ENCODE measurements around the gene CERKL. TPM values are rescaled to one million over a fixed set of nuclear protein-coding genes. Genes with fewer than 3 reads are reported as not detected.

CERKL gene
- total and polyA plus RNA-seq, 2 of the 13 experiments (the other 11 are each of a cell fraction or from before 2014, with no cell fraction given): not detected

DNA sequence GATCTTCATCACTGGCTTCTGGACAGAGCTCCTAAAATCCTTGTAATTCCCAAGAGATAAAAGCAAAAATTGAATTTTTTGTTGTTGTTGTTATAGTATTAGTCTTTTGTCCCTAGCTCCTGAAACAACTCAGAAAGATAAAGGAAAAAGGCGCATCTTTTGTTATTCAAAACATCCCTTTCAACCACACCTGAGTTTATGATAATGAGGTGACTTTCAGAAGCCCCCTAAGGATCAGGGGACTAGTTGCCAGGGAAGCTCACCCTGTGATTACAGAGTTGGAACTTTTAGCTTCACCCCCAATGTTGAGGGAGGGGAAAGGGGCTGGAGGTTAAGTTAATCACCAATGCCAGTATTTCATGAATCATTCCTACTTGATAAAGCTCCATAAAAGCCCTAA lies 10.3 kb upstream of the CERKL start:
- no peaks in the 10 kb centered on the region for H3K36me3 ChIP-seq (replicated peaks in 1 of 2; ENCODE audit: control insufficient read depth in 1 of 2, insufficient read depth in 2 of 2, low read length in 2 of 2)
- WGBS (ENCODE audit: low lambda C conversion rate): 7% methylated on average over 1 of the region's 1 CpG
- BruUV-seq (replicated peaks): no TSS peak
- no peaks in the 10 kb centered on the region for H3K4me1 ChIP-seq (ENCODE audit: insufficient read depth, low read length)
- no peak for FAIRE-seq
- H3K27ac ChIP-seq (ENCODE audit: extremely low read length, insufficient read depth, low read length): no peak overlapping the region
- H3K27me3 ChIP-seq (ENCODE audit: control insufficient read depth in 1 of 2, insufficient read depth in 2 of 2, low read length in 2 of 2): no peaks in the 10 kb centered on the region
- H3K9ac ChIP-seq (ENCODE audit: insufficient read depth, low read depth, low read length): no peak overlapping the region
- no peak for ATAC-seq
- ChIA-PET CTCF (ENCODE audit: low intra/inter-chr PET ratio, low total read pairs) (no interaction called here), POLR2A (no interaction called here)
- H3K4me3 ChIP-seq (replicated peaks in 1 of 3; ENCODE audit: insufficient read depth in 1 of 3, low read depth in 2 of 3, low read length in 3 of 3): no peak overlapping the region
- H4K20me1 ChIP-seq (ENCODE audit: insufficient read depth, low read length): no peaks in the 10 kb centered on the region
- in situ Hi-C loops (cut with HindIII; ENCODE audit: extremely low pct_ligation_motif_present, low pct_unique_long_range_greater_than_20kb) (no loop called here), intact Hi-C loops (cut with micrococcal nuclease; ENCODE audit: unreplicated experiment) (no loop called here)
- DNase-seq (ENCODE audit: low spot score): no peak
- H3K79me2 ChIP-seq (ENCODE audit: insufficient read depth, low read length): no peaks in the 10 kb centered on the region
- no peak overlapping the region for H2AFZ ChIP-seq (ENCODE audit: low read length)
- H3K9me3 ChIP-seq (ENCODE audit: low read length): no peaks in the 10 kb centered on the region
- TF ChIP-seq EEA1 (CRISPR knock-in tag; IDR thresholded peaks at IDR 0.05; ENCODE audit: borderline replicate concordance) (no peak), WIZ (CRISPR knock-in tag; IDR thresholded peaks at IDR 0.05) (no peak), JUNB (CRISPR knock-in tag; IDR thresholded peaks at IDR 0.05; ENCODE audit: borderline replicate concordance) (no peak), CENPT (CRISPR knock-in tag; IDR thresholded peaks at IDR 0.05; ENCODE audit: low read depth) (no peak), PRPF4 (IDR thresholded peaks at IDR 0.05; ENCODE audit: low read depth, low read length, poor library complexity, severe bottlenecking) (no peak), ZNF260 (CRISPR knock-in tag; IDR thresholded peaks at IDR 0.05; ENCODE audit: borderline replicate concordance, low read depth) (no peak), FLYWCH1 (CRISPR knock-in tag; IDR thresholded peaks at IDR 0.05) (no peak), RBM39 (IDR thresholded peaks at IDR 0.05; ENCODE audit: low read depth, low read length, poor library complexity, severe bottlenecking) (no peak), KLF11 (CRISPR knock-in tag; IDR thresholded peaks at IDR 0.05) (no peak)
- no peak overlapping the region for H3K4me2 ChIP-seq (ENCODE audit: low read depth, low read length)

DNA sequence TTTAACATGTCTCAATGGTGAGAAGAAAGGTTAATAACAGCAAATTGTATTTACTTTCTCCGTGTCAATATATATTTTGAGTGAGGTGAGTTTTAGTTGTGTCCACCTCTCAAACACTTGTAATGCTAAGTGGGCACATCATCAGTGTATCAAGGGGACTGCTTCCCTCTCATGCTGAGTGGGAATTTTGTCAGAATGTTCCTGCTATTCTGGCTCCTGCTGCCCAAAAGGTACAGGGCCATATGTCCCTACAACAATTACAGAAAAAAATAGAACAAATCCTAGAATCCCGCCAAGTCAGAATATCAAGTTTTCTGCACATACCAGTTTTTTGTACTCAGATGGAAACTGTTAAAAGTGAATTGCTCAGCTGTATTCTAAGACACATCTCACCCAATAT lies 5.4 kb upstream of the CERKL start:
- no peak overlapping the region for H2AFZ ChIP-seq (ENCODE audit: low read length)
- in situ Hi-C loops (cut with HindIII; ENCODE audit: extremely low pct_ligation_motif_present, low pct_unique_long_range_greater_than_20kb): no loop called here
- ATAC-seq (no peak), DNase-seq (ENCODE audit: low spot score) (no peak), FAIRE-seq (no peak)
- H3K4me3 ChIP-seq (replicated peaks in 1 of 3; ENCODE audit: insufficient read depth in 1 of 3, low read depth in 2 of 3, low read length in 3 of 3): no peak overlapping the region
- no TSS peak for BruUV-seq (replicated peaks)
- CTCF ChIA-PET (ENCODE audit: low intra/inter-chr PET ratio, low total read pairs): no interaction called here
- POLR2A ChIA-PET: no interaction called here
- no peak overlapping the region for H3K9ac ChIP-seq (ENCODE audit: insufficient read depth, low read depth, low read length)
- no peaks in the 10 kb centered on the region for H4K20me1 ChIP-seq (ENCODE audit: insufficient read depth, low read length)
- 38% methylated on average over 2 of the region's 2 CpGs for WGBS (ENCODE audit: low lambda C conversion rate)
- no peaks in the 10 kb centered on the region for H3K79me2 ChIP-seq (ENCODE audit: insufficient read depth, low read length)
- peaks cover 0 to 12% of the 10 kb centered on the region in 2 experiments; a peak in 1 of 5 replicates for H3K27me3 ChIP-seq (ENCODE audit: control insufficient read depth in 1 of 2, insufficient read depth in 2 of 2, low read length in 2 of 2)
- H3K4me2 ChIP-seq (ENCODE audit: low read depth, low read length): no peak overlapping the region
- H3K4me1 ChIP-seq (ENCODE audit: insufficient read depth, low read length): peaks cover 11% of the 10 kb centered on the region
- H3K36me3 ChIP-seq (replicated peaks in 1 of 2; ENCODE audit: control insufficient read depth in 1 of 2, insufficient read depth in 2 of 2, low read length in 2 of 2): no peaks in the 10 kb centered on the region
- intact Hi-C loops (cut with micrococcal nuclease; ENCODE audit: unreplicated experiment): no loop called here
- no peak overlapping the region for H3K27ac ChIP-seq (ENCODE audit: extremely low read length, insufficient read depth, low read length)
- H3K9me3 ChIP-seq (ENCODE audit: low read length): no peaks in the 10 kb centered on the region
- TF ChIP-seq ZNF484 (CRISPR knock-in tag; IDR thresholded peaks at IDR 0.05; ENCODE audit: borderline replicate concordance, low read depth): no peak
- no peak for TF ChIP-seq ZSCAN30 (CRISPR knock-in tag; IDR thresholded peaks at IDR 0.05)
- TF ChIP-seq CEBPB (IDR thresholded peaks at IDR 0.05; ENCODE audit: borderline replicate concordance, low read depth, low read length): no peak
- TF ChIP-seq ZNF644 (CRISPR knock-in tag; IDR thresholded peaks at IDR 0.05; ENCODE audit: low read depth): no peak
- no peak for TF ChIP-seq SIX1 (CRISPR knock-in tag; IDR thresholded peaks at IDR 0.05; ENCODE audit: borderline replicate concordance)
- TF ChIP-seq, protein P1, sequence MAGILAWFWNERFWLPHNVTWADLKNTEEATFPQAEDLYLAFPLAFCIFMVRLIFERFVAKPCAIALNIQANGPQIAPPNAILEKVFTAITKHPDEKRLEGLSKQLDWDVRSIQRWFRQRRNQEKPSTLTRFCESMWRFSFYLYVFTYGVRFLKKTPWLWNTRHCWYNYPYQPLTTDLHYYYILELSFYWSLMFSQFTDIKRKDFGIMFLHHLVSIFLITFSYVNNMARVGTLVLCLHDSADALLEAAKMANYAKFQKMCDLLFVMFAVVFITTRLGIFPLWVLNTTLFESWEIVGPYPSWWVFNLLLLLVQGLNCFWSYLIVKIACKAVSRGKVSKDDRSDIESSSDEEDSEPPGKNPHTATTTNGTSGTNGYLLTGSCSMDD (CRISPR knock-in tag; IDR thresholded peaks at IDR 0.05): no peak
- TF ChIP-seq KMT2A (CRISPR knock-in tag; IDR thresholded peaks at IDR 0.05): no peak
- TF ChIP-seq ZNF451 (CRISPR knock-in tag; IDR thresholded peaks at IDR 0.05): no peak
- no peak for TF ChIP-seq HOXA5 (CRISPR knock-in tag; IDR thresholded peaks at IDR 0.05)
- TF ChIP-seq, protein P2, sequence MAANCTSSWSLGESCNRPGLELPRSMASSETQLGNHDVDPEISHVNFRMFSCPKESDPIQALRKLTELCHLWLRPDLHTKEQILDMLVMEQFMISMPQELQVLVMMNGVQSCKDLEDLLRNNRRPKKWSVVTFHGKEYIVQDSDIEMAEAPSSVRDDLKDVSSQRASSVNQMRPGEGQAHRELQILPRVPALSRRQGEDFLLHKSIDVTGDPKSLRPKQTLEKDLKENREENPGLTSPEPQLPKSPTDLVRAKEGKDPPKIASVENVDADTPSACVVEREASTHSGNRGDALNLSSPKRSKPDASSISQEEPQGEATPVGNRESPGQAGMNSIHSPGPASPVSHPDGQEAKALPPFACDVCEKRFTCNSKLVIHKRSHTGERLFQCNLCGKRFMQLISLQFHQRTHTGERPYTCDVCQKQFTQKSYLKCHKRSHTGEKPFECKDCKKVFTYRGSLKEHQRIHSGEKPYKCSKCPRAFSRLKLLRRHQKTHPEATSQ (CRISPR knock-in tag; IDR thresholded peaks at IDR 0.05; ENCODE audit: borderline replicate concordance): no peak
